ENCODE results near the gene PRSS2. TPM values are rescaled to one million over a fixed set of nuclear protein-coding genes. Genes with fewer than 3 reads are reported as not detected.

PRSS2 gene
- total RNA-seq, 1 experiment from 2014 or later: 22.4 TPM

GRCh38 chr7:142798451-142799436, 28.0 kb downstream of the PRSS2 start:
- ChIA-PET CTCF (no interaction called here), POLR2A (no interaction called here)
- no TSS peak for BruUV-seq (replicated peaks)
- Histone ChIP-seq H3K4me3 (ENCODE audit: low read depth in 2 of 2, low read length in 2 of 2) (no peak overlapping the region), H3K27ac (ENCODE audit: low read length) (no peak overlapping the region), H3K9me3 (ENCODE audit: control insufficient read depth, insufficient read depth, low read depth, low read length) (no peaks in the 10 kb centered on the region), H3K27me3 (ENCODE audit: control insufficient read depth, insufficient read depth, low read length) (peaks cover 47% of the 10 kb centered on the region), H3K4me1 (ENCODE audit: control insufficient read depth, insufficient read depth, low read length) (no peaks in the 10 kb centered on the region), H3K36me3 (ENCODE audit: control insufficient read depth, insufficient read depth, low read length) (no peaks in the 10 kb centered on the region)
- in situ Hi-C loops (cut with HindIII; ENCODE audit: low pct_unique_long_range_greater_than_20kb, low sequenced_read_pairs): no loop called here
- ATAC-seq: no peak
- intact Hi-C loops (cut with micrococcal nuclease; ENCODE audit: unreplicated experiment): no loop called here
- DNase-seq (ENCODE audit: low read depth, low spot score): no peak
- TF ChIP-seq POLR2AphosphoS5 (IDR thresholded peaks at IDR 0.05; ENCODE audit: low read depth, low read length): no peak
- no peak for TF ChIP-seq SIN3A (IDR thresholded peaks at IDR 0.05; ENCODE audit: borderline replicate concordance, insufficient read depth, low read depth, low read length)
- TF ChIP-seq TCF7L2 (IDR thresholded peaks at IDR 0.05; ENCODE audit: low read depth, low read length): no peak
- no peak for TF ChIP-seq REST (IDR thresholded peaks at IDR 0.05; ENCODE audit: insufficient read depth in 1 of 2, low read depth in 2 of 2, low read length in 1 of 2)
- no peak for TF ChIP-seq CTCF (IDR thresholded peaks at IDR 0.05)

GRCh38 chr7:142799437-142799835, 28.7 kb downstream of the PRSS2 start:
- intact Hi-C loops (cut with micrococcal nuclease; ENCODE audit: unreplicated experiment): no loop called here
- H3K9me3 ChIP-seq (ENCODE audit: control insufficient read depth, insufficient read depth, low read depth, low read length): no peaks in the 10 kb centered on the region
- no peaks in the 10 kb centered on the region for H3K36me3 ChIP-seq (ENCODE audit: control insufficient read depth, insufficient read depth, low read length)
- no peaks in the 10 kb centered on the region for H3K4me1 ChIP-seq (ENCODE audit: control insufficient read depth, insufficient read depth, low read length)
- TF ChIP-seq TCF7L2 (IDR thresholded peaks at IDR 0.05; ENCODE audit: low read depth, low read length) (no peak), REST (IDR thresholded peaks at IDR 0.05; ENCODE audit: insufficient read depth in 1 of 2, low read depth in 2 of 2, low read length in 1 of 2) (no peak), CTCF (IDR thresholded peaks at IDR 0.05) (no peak), POLR2AphosphoS5 (IDR thresholded peaks at IDR 0.05; ENCODE audit: low read depth, low read length) (no peak), SIN3A (IDR thresholded peaks at IDR 0.05; ENCODE audit: borderline replicate concordance, insufficient read depth, low read depth, low read length) (no peak)
- ATAC-seq (no peak), DNase-seq (ENCODE audit: low read depth, low spot score) (no peak)
- H3K4me3 ChIP-seq (ENCODE audit: low read depth in 2 of 2, low read length in 2 of 2): no peak overlapping the region
- no TSS peak for BruUV-seq (replicated peaks)
- POLR2A ChIA-PET: no interaction called here
- H3K27ac ChIP-seq (ENCODE audit: low read length): no peak overlapping the region
- CTCF ChIA-PET: no interaction called here
- in situ Hi-C loops (cut with HindIII; ENCODE audit: low pct_unique_long_range_greater_than_20kb, low sequenced_read_pairs): no loop called here
- H3K27me3 ChIP-seq (ENCODE audit: control insufficient read depth, insufficient read depth, low read length): peaks cover 40% of the 10 kb centered on the region
